ENCODE measurements around the gene MED16.
A peak's percentile ranks its signal among the peaks of the same experiment; 100 is the strongest.

Gene MED16

GRCh38 chr19:862581-863314 lies 30.2 kb downstream of the MED16 start:
- H3K4me3 ChIP-seq (replicated peaks; ENCODE audit: low read depth, low read length): no peak overlapping the region
- TF ChIP-seq CTCF (IDR thresholded peaks at IDR 0.05; ENCODE audit: low read depth, low read length, missing control alignments): no peak
- no peak for DNase-seq (ENCODE audit: extremely low read depth, low read depth)

GRCh38 chr19:861756-862580 lies 31.0 kb downstream of the MED16 start:
- no peak for DNase-seq (ENCODE audit: extremely low read depth, low read depth)
- H3K4me3 ChIP-seq (replicated peaks; ENCODE audit: low read depth, low read length): no peak overlapping the region
- TF ChIP-seq CTCF (IDR thresholded peaks at IDR 0.05; ENCODE audit: low read depth, low read length, missing control alignments): peak; percentile 10

- DNase-seq (ENCODE audit: extremely low read depth, low read depth): no peak
- no peak for TF ChIP-seq CTCF (IDR thresholded peaks at IDR 0.05; ENCODE audit: low read depth, low read length, missing control alignments)
- no peak overlapping the region for H3K4me3 ChIP-seq (replicated peaks; ENCODE audit: low read depth, low read length)
These were observed 31.7 kb downstream of the MED16 start for GRCh38 chr19:861141-861755.

- DNase-seq (ENCODE audit: extremely low read depth, low read depth): no peak
- peak within 1 kb of the TSS; percentile 35 for H3K4me3 ChIP-seq (replicated peaks; ENCODE audit: low read depth, low read length)
- no peak for TF ChIP-seq CTCF (IDR thresholded peaks at IDR 0.05; ENCODE audit: low read depth, low read length, missing control alignments)
These were observed 33.8 kb downstream of the MED16 start, which contains the start of gene CFD for GRCh38 chr19:858868-859843. TSS of gene CFD (plus strand) at chr19:859664. CDS start at chr19:859690, 26 bp downstream.

- no peak for DNase-seq (ENCODE audit: extremely low read depth, low read depth)
- H3K4me3 ChIP-seq (replicated peaks; ENCODE audit: low read depth, low read length): no peak overlapping the region
- no peak for TF ChIP-seq CTCF (IDR thresholded peaks at IDR 0.05; ENCODE audit: low read depth, low read length, missing control alignments)
These were observed 34.7 kb downstream of the MED16 start for GRCh38 chr19:858284-858683.
